ENCODE results near the gene CILP2.

The CILP2 gene

GRCh38 chr19:19505669-19506326 is 32.3 kb upstream of the CILP2 start:
- DNase-seq: no peak

GRCh38 chr19:19506592-19506991 is 31.5 kb upstream of the CILP2 start:
- no peak for DNase-seq

DNA sequence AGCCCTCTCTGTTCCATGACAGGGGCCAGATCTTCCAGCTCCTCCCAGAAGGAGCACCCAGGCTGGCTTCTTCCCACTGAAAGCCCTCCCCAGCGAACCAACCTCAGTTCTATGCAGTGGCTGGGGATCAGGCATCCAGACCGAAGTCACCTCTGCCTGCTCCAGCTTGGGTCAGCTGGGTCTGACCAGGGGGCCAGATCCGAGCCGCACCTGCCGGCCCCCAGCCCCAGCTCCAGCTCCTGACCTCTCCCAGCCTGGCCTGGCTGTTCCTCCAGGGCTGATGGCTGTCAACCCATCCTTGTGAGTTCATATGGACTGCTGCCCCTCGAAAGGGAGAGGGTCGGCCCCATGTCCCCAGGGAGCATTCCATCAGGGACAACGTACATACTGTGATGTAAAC is 30.7 kb upstream of the CILP2 start:
- DNase-seq: no peak

DNA sequence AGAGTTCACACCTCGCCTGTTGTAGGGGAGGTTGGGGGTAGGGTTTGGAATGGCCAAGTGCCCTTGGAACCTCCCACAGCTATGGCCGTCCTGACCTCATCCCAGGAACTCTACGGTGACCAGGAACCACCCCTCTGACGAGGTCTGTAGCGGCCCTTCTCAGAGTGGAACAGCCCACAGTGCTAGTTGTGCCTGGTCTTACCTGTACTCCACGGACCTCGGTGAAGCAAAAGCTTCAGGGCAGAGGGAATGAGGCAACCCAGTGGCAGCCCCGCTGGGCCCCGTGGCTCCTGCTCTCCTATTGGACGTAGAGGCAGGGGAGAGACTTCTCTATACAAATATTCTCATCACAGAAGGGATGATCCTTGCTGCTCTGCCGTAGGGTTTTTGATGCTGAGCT is 29.8 kb upstream of the CILP2 start:
- no peak for DNase-seq

DNA sequence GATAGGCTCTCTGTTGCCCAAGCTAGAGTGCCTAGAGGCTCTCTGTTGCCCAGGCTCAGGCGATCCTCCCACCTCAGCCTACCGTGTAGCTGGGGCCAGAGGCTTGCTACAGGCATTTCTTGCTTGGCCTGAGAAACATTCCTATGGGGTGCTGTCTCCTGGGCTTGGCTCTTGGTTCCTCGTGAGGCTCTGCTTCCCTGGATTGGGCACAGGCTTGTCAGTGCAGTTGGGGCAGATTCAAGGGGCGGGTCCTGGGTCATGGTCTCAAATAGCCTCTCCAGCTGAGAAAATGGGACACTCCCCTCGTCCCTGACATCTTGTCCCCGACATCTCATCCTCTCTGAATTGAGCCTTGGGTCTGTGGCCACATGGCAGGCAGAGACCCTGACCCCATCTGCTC is 27.6 kb upstream of the CILP2 start:
- DNase-seq: no peak

DNA sequence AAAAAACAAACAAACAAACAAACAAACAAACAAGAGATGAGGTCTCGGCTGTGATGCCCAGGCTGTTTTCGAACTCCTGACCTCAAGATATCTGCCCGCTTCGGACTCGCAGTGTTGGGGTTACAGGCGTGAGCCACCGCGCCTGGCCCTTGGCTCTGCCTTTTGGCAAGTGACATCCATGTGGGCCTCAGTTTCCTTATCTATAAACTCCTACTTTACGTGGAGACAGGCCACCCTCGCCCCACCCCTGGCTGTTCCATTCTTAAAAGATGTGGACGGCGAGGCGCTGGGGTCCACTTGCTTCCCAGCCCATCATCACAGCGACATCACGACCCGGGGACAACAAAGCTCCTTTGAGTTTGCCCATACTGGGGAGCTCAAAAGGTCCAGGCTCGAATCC is 24.4 kb upstream of the CILP2 start:
- no peak for DNase-seq

- DNase-seq: peak in 4 of 14 donors; percentile 4 to 54 (median 32)
Measured at GRCh38 chr19:19514215-19514657, 23.8 kb upstream of the CILP2 start.

DNA sequence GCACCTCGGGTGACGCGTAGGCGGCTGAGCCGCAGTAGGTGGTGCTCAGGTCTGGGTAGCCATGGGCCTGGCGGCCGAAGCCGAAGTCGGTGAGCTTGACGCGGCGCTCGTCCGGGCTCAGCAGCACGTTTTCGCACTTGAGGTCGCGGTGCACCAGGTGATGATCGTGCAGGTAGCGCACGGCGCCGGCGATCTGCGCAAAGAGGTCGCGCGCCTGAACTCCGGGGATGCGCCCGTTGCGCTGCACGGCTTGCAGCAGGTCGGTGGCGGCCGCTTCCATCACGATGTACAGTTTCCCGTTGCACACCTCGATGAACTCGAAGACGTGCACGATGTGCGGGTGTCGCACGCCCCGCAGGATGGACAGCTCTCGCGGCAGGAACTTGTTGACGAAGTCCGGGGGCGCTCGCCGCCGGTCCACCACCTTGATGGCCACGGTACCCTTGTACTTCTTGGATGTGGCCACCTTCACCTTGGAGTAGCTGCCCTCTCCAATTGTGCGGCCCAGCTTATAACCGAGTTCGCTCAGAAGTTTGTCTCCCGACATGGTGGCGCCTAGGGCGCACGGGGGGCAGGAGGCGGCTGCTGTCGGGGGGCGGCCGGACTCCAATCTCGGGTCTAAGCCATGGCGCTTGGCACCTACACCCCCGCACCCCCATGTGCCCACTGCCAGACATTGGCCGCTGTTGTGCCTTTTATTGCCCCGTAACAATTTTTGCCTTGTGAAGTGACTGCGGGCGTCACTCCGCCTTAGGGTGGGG is 23.0 kb upstream of the CILP2 start, which contains the start of gene TSSK6:
TSS of gene TSSK6 (minus strand) at position 668 of the 761 bp plus-strand sequence. CDS start at position 547, 121 bp downstream.
- DNase-seq: no peak

DNA sequence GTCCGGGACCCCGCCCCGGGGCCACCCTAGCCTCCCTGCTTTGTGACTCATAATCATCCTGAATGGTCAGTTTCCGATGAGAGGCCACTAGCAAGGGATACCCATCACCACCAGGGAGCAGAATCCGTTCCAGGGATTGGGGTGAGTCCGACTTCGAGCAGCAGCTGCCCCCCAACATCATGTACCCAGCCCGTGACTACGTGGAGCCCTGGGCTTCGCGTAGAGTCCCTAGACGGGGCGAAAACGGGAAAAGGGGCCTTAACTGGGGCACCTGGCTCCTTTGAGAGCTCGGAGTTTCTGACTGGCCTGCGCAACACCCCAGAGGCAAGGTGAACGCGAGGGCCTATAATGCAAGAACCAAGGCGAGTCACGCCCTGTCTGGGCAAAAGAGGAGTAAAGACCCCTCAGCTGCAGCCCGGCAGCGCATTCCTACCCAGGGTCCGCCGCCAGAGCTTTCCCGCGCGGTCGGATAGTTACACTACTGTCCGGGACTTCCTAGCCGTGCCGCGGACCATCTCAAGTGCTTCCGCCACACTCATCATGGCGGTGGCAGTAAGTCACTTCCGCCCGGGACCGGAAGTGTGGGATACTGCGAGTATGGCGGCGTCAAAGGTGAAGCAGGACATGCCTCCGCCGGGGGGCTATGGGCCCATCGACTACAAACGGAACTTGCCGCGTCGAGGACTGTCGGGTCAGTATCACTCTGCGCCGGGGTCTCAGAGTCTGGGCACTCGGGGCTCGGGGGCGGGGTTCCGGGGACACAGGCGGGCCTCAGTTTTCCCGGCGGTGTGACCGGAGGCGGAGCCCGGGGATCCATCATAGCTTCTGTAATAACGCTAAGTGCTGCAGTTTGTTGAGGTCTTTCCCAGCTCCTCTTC is 22.2 kb upstream of the CILP2 start, which contains the start of gene NDUFA13:
TSS of gene NDUFA13 (plus strand) at position 584 of the 878 bp plus-strand sequence. CDS start at position 598, 14 bp downstream.
- peak; percentile 19 to 91 (median 83) for DNase-seq

GRCh38 chr19:19517235-19517619 is 20.8 kb upstream of the CILP2 start:
- no peak for DNase-seq

DNA sequence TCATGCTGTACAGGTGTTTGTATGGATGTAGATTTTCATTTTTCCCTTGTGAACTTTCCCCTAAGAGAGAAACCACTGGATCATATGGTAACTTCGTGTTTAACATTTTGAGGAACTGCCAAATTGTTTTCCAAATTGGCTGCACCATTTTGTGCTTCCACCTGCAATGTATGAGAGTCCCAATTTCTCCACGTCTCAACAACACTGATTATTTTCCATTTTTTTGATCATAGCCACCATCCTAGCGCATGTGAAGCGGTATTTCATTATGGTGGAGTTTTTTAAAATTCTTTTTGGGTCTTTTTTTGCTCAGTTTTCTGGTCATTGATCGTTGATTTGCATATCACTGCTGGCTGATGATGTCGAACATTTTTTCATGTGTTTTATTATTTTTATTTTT is 17.1 kb upstream of the CILP2 start:
- DNase-seq: no peak

DNA sequence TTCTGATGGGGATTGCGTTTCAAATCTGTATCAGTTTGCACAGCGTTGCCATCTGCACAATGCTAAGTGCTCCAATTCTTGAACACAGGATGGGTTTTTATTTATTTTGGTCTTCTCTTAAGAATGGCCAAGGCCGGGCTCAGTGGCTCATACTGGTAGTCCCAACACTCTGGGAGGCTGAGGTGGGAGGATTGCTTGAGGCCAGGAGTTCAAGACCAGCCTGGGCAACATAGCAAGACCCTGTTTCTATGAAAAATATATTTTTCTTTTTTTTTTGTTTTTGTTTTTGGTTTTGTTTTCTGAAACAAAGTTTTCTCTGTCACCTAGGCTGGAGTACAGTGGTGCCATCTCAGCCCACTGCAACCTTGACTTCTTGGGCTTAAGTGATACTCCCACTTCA is 14.9 kb upstream of the CILP2 start:
- DNase-seq: no peak

DNA sequence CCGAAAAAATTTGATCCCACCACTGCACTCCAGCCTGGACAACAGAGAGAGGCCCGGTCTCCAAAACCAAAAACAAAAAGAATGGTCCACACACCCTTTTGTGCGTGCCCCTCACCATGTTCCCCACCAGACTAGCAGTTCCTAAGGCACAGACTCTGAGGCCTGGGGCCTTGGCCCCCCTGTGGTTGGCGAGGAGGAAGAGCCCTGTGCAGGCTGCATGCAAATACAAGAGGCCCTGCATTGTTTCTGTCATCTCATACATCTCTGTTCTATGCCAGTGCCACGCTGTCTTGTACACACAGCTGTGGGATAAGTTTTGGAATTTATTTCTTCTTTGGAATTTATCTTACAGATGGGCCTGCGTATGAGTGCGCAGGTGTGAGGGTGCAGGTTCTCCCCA is 14.0 kb upstream of the CILP2 start:
- no peak for DNase-seq

DNA sequence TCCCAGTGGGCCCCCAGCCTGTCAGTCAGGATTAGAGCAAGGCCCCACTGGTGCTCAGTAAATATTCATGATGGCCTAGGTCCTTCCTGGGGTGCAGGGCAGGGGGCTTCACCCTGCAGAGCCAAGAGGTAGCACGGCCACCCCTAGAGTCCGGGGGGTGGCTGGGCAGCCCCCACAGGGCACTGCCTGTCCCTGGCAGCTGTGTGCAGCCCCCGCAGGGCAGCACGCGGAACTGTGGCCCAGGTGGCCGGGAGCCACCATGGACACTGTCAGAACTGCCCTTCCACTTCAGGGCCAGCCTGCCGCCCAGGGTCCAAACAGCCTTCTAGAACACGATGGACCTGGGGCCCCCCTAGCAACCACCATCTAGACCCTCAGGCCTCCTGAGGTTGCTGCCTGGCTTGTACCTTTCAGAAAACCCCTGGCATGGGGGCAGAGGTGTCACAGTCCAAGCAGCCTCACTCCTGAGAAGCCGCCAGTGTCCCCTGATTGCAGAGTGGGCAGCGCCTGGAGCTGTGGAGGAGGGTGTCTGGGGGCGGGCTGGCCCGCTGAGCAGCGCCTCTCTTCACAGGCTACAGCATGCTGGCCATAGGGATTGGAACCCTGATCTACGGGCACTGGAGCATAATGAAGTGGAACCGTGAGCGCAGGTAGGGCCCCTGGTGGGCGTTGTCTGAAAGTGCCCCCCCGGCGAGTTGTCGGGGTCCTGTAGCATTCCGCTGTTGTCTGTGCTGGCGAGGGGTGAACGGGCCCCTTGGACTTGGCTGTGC is 12.3 kb upstream of the CILP2 start:
- DNase-seq: no peak

GRCh38 chr19:19526581-19527370 is 11.3 kb upstream of the CILP2 start:
- peak in 7 of 14 donors; percentile 3 to 54 (median 21) for DNase-seq

- no peak for DNase-seq
Measured at GRCh38 chr19:19527371-19527656, 10.8 kb upstream of the CILP2 start.

- DNase-seq: no peak
Measured at GRCh38 chr19:19527674-19528625, 10.1 kb upstream of the CILP2 start.

GRCh38 chr19:19528721-19529490 is 9.2 kb upstream of the CILP2 start, which contains the start of gene YJEFN3:
Gene YJEFN3 (plus strand): TSS chr19:19528911. CDS start chr19:19528933, 22 bp downstream.
- peak in 8 of 14 donors; percentile 5 to 75 (median 30) for DNase-seq

GRCh38 chr19:19529783-19530422 is 8.2 kb upstream of the CILP2 start:
- no peak for DNase-seq
